HepG2 (cell line): ENCODE data around the gene SLC16A13. TPM values are rescaled to one million over a fixed set of nuclear protein-coding genes. Genes with fewer than 3 reads are reported as not detected.

Experiments used
- ATAC-seq: fragments of 200-7000 bp; cut with Tn5 transposase; 3 replicates; pipeline ENCODE4 v1.9.1; 2020; ENCODE audit warnings: mild to moderate bottlenecking, moderate library complexity
- BruUV-seq: library from RNA; stranded (reverse); fragments of 400-500 nt; replicated peaks from 2 replicates; lab custom pipeline; 2021; lab: Mats Ljungman, UMichigan
- CTCF ChIA-PET: fragments of 300-600 bp; formaldehyde crosslinking; extraction: SDS; loops from one replicate; lab custom pipeline; 2021; ENCODE audit warnings: low total read pairs, inconsistent platforms, low intra/inter-chr PET ratio; lab: Yijun Ruan, JAX
- POLR2A ChIA-PET: fragments of 350-600 bp; sonication (Branson Sonifier 250); formaldehyde crosslinking; loops from one replicate; lab custom pipeline; 2020; ENCODE audit warnings: antibody characterized with exemption, inconsistent platforms; lab: Yijun Ruan, JAX
- DNase-seq: peaks from one replicate; pipeline ENCODE4 v3.0.0-alpha.2; 2015; ENCODE audit warnings: low spot score
- FAIRE-seq: peaks from 3 replicates; lab custom pipeline; 2011; peaks lifted over from hg19 to GRCh38; lab: Jason Lieb, UNC
- H2AFZ ChIP-seq: one replicate; pipeline ENCODE4 v1.6.1; 2011; ENCODE audit warnings: low read length, inconsistent platforms
- H3K27ac ChIP-seq: fragments of 300-600 bp; 3 replicates; pipeline ENCODE4 v1.8.0; 2011; ENCODE audit warnings: mixed run types, mild to moderate bottlenecking, mixed read lengths, low read length, inconsistent platforms; ENCODE audit not compliant: insufficient read depth; ENCODE audit errors: extremely low read length
- H3K27me3 ChIP-seq, 2 experiments: fragments of 200-600 bp in 1 of 2; 2 replicates in 1 of 2; 3 replicates in 1 of 2; pipeline versions ENCODE4 v1.6.0 to v1.8.0; 2011; ENCODE audit warnings: low read length in 2 of 2, mild to moderate bottlenecking in 2 of 2, moderate library complexity in 2 of 2, inconsistent platforms in 1 of 2; ENCODE audit not compliant: insufficient read depth in 2 of 2, control insufficient read depth in 1 of 2
- H3K36me3 ChIP-seq, 2 experiments: fragments of 200-600 bp in 1 of 2; replicated peaks in 1 of 2; 2 replicates in 1 of 2; 3 replicates in 1 of 2; pipeline versions ENCODE4 v1.5.1 to v1.8.0; 2011; ENCODE audit warnings: low read length in 2 of 2, inconsistent platforms in 1 of 2; ENCODE audit not compliant: insufficient read depth in 2 of 2, control insufficient read depth in 1 of 2
- H3K4me1 ChIP-seq: 2 replicates; pipeline ENCODE4 v1.5.1; 2012; ENCODE audit warnings: low read length, inconsistent platforms; ENCODE audit not compliant: insufficient read depth
- H3K4me2 ChIP-seq: 2 replicates; pipeline ENCODE4 v1.6.0; 2011; ENCODE audit warnings: low read depth, low read length, inconsistent platforms
- H3K4me3 ChIP-seq, 3 experiments: fragments of 200-600 bp in 1 of 3; sonication (generic), shearing (Covaris generic) in 1 of 3; replicated peaks in 1 of 3; 2 replicates each; pipeline ENCODE4 v1.5.1; 2011 to 2016; ENCODE audit warnings: low read length in 3 of 3, inconsistent platforms in 2 of 3, low read depth in 2 of 3, mild to moderate bottlenecking in 2 of 3, control low read depth in 1 of 3, mixed read lengths in 1 of 3; ENCODE audit not compliant: insufficient read depth in 1 of 3
- H3K79me2 ChIP-seq: one replicate; pipeline ENCODE4 v1.6.1; 2011; ENCODE audit warnings: low read length, inconsistent platforms; ENCODE audit not compliant: insufficient read depth
- H3K9ac ChIP-seq: 2 replicates; pipeline ENCODE4 v1.6.0; 2011; ENCODE audit warnings: mild to moderate bottlenecking, low read depth, low read length, inconsistent platforms; ENCODE audit not compliant: insufficient read depth
- H3K9me3 ChIP-seq: 2 replicates; pipeline ENCODE4 v1.5.1; 2012; ENCODE audit warnings: mild to moderate bottlenecking, low read length
- H4K20me1 ChIP-seq: 2 replicates; pipeline ENCODE4 v1.6.0; 2011; ENCODE audit warnings: inconsistent platforms, mild to moderate bottlenecking, low read length, moderate library complexity; ENCODE audit not compliant: insufficient read depth
- KAT8 ChIP-seq: IDR thresholded peaks from 2 replicates; pipeline ENCODE4 v1.6.1; 2016; ENCODE audit warnings: missing genetic modification reagents, missing compliant biosample characterization
- KLF16 ChIP-seq, 2 experiments: sonication (generic) in 1 of 2; formaldehyde crosslinking in 1 of 2; IDR thresholded peaks; 2 replicates each; pipeline versions ENCODE4 v1.6.1 to v1.8.0; 2016 to 2023; ENCODE audit warnings: missing genetic modification reagents in 2 of 2, missing compliant biosample characterization in 1 of 2
- MIXL1 ChIP-seq: IDR thresholded peaks from 2 replicates; pipeline ENCODE4 v1.6.1; 2016
- MZF1 ChIP-seq: sonication (generic); formaldehyde crosslinking; IDR thresholded peaks from 2 replicates; pipeline ENCODE4 v1.8.1; 2023; ENCODE audit warnings: mild to moderate bottlenecking, missing genetic modification reagents, borderline replicate concordance
- RAD21 ChIP-seq: fragments of 450-650 bp; formaldehyde crosslinking; IDR thresholded peaks from 2 replicates; pipeline ENCODE4 v1.5.0; 2020; ENCODE audit warnings: mild to moderate bottlenecking
- SMC3 ChIP-seq: IDR thresholded peaks from 2 replicates; pipeline ENCODE4 v1.6.1; 2011; ENCODE audit warnings: low read length, improper control_type of control experiment
- SP2 ChIP-seq: sonication (generic); formaldehyde crosslinking; IDR thresholded peaks from 2 replicates; pipeline ENCODE4 v1.5.1; 2020; ENCODE audit warnings: mild to moderate bottlenecking, missing genetic modification reagents
- WGBS: methylation state at CpG from one replicate; pipeline ENCODE4 v1.1.6; 2017; ENCODE audit warnings: low lambda C conversion rate; 5-methylcytosine and 5-hydroxymethylcytosine counted together
- in situ Hi-C: cut with HindIII; loops from 2 replicates; pipeline ENCODE4 v1.10.0; 2017; ENCODE audit warnings: low pct_unique_long_range_greater_than_20kb; ENCODE audit not compliant: extremely low pct_ligation_motif_present
- intact Hi-C: fragments of 100-400 bp; cut with micrococcal nuclease; formaldehyde crosslinking; loops from one replicate; pipeline ENCODE4 v1.10.0; 2022; ENCODE audit not compliant: unreplicated experiment
- polyA plus RNA-seq, 8 experiments: library from polyadenylated mRNA; depleted of rRNA in 3 of 8; stranded (reverse) in 7 of 8; unstranded in 1 of 8; fragments of >200 nt; fragmentation: Illumina TruSeq in 4 of 8; extraction: Trizol in 4 of 8; gene quantifications; 2 replicates each; pipeline versions ENCODE4 v1.2.1 to v1.2.3, GENCODE V29; 2011 to 2016; ENCODE audit warnings: low read depth in 4 of 8, missing spikeins in 1 of 8, mixed read lengths in 1 of 8; ENCODE audit not compliant: insufficient read depth in 1 of 8
- total RNA-seq, 5 experiments: library from RNA; depleted of rRNA; stranded (reverse); fragments of >200 nt; fragmentation: Illumina TruSeq; extraction: Trizol; gene quantifications; 2 replicates each; pipeline ENCODE4 v1.2.3, GENCODE V29; 2016; ENCODE audit warnings: low read depth in 1 of 5
- TF ChIP-seq, protein P1 (sequence below): sonication (generic); formaldehyde crosslinking; IDR thresholded peaks from 2 replicates; pipeline ENCODE4 v1.5.0; 2020; ENCODE audit warnings: missing genetic modification reagents
- TF ChIP-seq, protein P2 (sequence below): sonication (generic); formaldehyde crosslinking; IDR thresholded peaks from 2 replicates; pipeline ENCODE4 v1.5.0; 2020; ENCODE audit warnings: mild to moderate bottlenecking, missing genetic modification reagents, moderate library complexity
- TF ChIP-seq, protein P3 (sequence below): IDR thresholded peaks from 2 replicates; pipeline ENCODE4 v1.6.1; 2012; ENCODE audit warnings: low read depth, low read length, improper control_type of control experiment
- TF ChIP-seq, protein P4 (sequence below): sonication (generic); formaldehyde crosslinking; IDR thresholded peaks from 2 replicates; pipeline ENCODE4 v1.8.0; 2022; ENCODE audit warnings: mild to moderate bottlenecking, missing genetic modification reagents, borderline replicate concordance
- TF ChIP-seq, protein P5 (sequence below), 2 experiments: sonication (generic) in 1 of 2; formaldehyde crosslinking in 1 of 2; IDR thresholded peaks; 2 replicates each; pipeline versions ENCODE4 v1.4.0 to v1.6.1; 2018 to 2020; ENCODE audit warnings: missing genetic modification reagents in 2 of 2, borderline replicate concordance in 1 of 2, low read depth in 1 of 2, mild to moderate bottlenecking in 1 of 2, missing biosample characterization in 1 of 2

SLC16A13 gene
- total and polyA plus RNA-seq, 2 of the 13 experiments (the other 11 are each of a cell fraction or from before 2014, with no cell fraction given) = 2.2 to 3.0 TPM

DNA sequence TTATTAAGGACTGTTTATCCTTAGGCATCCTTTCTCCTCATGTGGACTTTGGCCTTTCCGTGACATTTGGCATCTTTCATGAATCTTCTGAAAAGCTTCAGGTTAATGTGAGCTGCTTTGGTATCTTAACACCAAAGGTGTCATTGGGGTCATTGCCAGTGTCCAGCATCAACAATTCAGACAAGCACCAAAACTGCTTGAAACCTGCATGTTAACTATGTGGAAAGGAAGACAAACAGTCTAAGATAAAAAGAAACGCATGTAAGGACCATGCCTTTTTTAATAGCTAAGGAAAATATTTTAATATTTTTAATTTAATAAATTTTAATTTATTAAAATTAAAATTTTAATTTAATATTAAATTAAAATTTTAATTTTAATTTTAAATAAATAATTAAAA lies 32.1 kb upstream of the SLC16A13 start (continued):
- TF ChIP-seq, protein P1, sequence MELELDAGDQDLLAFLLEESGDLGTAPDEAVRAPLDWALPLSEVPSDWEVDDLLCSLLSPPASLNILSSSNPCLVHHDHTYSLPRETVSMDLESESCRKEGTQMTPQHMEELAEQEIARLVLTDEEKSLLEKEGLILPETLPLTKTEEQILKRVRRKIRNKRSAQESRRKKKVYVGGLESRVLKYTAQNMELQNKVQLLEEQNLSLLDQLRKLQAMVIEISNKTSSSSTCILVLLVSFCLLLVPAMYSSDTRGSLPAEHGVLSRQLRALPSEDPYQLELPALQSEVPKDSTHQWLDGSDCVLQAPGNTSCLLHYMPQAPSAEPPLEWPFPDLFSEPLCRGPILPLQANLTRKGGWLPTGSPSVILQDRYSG (CRISPR knock-in tag) = no peak

DNA sequence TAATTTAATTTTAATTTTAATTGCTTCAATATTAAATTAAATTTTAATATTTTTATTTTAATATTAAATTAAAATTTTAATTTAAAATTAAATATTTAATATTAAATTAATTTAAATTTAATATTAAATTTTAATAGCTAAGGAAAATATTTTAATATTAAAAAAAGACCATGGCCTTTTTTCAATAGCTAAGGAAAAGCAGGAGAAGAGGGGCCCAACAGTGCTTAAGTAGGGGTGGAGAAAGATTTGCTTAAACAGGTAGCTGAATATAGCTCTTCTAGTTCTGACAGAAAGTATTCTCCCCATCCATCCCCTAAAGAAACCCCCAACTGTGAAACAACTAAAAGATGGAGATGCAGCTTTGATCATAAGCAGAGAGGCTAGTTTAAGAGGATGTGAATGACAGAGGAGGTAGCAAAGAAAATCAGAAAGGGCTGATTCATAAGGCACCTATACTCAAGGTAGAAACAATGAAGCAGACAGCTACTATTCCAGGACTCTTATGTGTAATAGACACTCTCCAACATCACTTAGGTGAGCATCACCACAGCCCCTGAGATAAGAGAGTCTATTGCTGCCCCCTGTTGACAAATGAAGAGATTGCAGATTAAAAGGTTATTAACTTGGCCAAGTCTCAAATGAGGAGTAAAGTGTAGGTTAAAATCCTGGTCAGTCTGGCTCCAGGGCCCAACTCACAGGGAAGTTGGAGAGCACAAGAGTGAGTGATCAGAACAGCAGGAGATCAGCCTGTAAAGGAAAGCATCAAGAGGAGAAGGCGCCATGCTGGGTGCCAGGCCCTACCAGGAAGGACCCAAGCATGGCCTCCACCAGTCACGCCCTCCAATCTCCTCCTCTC lies 31.2 kb upstream of the SLC16A13 start:
- CTCF ChIA-PET = interaction anchor here (1.0 to 1.9 kb wide), 6 partner anchors 17 to 532 kb away, joined by 5 to 14 read pairs (median 8); partner anchors contain the start of gene BCL6B
- BruUV-seq = no TSS peak
- peaks cover 3% of the 10 kb centered on the region for H3K4me1 ChIP-seq
- H3K4me3 ChIP-seq = no peak overlapping the region
- H4K20me1 ChIP-seq = peaks cover 4% of the 10 kb centered on the region; the same call in 1 of the 2 replicates
- H3K27ac ChIP-seq = no peak overlapping the region
- POLR2A ChIA-PET = interaction anchor here (1.1 to 1.2 kb wide), 2 partner anchors 15 to 292 kb away, joined by 3 read pairs; partner anchors contain the start of gene SLC13A5
- ATAC-seq (peak; percentile 86), FAIRE-seq (peak; percentile 66), DNase-seq (peak; percentile 76)
- no peak overlapping the region for H3K9ac ChIP-seq
- H2AFZ ChIP-seq = no peak overlapping the region
- H3K27me3 ChIP-seq = no peaks in the 10 kb centered on the region
- intact Hi-C loops (loop anchor here (1.0 to 5.0 kb wide), 2 partner anchors 18 to 342 kb away; no protein-coding TSS in a partner anchor), in situ Hi-C loops (loop anchor here (5.0 to 10.0 kb wide), 2 partner anchors 92 to 150 kb away; no protein-coding TSS in a partner anchor)
- H3K4me2 ChIP-seq = no peak overlapping the region
- H3K36me3 ChIP-seq = peaks cover 15 to 44% of the 10 kb centered on the region in 2 experiments; a peak in 4 of 5 replicates
- H3K79me2 ChIP-seq = peaks cover 4% of the 10 kb centered on the region
- WGBS = 100% methylated on average over 2 of the region's 2 CpGs
- no peaks in the 10 kb centered on the region for H3K9me3 ChIP-seq
- TF ChIP-seq MIXL1 (CRISPR knock-in tag) (peak; percentile 63; the same call in 1 of the 2 replicates), KLF16 (CRISPR knock-in tag; IDR thresholded peaks at IDR 0.05) (no peak), SP2 (CRISPR knock-in tag) (no peak), KAT8 (CRISPR knock-in tag) (0 out of 2 replicates have a peak, but pooled peaks have one; percentile 19), SMC3 (peak; percentile 62), MZF1 (CRISPR knock-in tag) (no peak), RAD21 (CRISPR knock-in tag) (peak; percentile 59; the same call in 1 of the 2 replicates)
- TF ChIP-seq, protein P2, sequence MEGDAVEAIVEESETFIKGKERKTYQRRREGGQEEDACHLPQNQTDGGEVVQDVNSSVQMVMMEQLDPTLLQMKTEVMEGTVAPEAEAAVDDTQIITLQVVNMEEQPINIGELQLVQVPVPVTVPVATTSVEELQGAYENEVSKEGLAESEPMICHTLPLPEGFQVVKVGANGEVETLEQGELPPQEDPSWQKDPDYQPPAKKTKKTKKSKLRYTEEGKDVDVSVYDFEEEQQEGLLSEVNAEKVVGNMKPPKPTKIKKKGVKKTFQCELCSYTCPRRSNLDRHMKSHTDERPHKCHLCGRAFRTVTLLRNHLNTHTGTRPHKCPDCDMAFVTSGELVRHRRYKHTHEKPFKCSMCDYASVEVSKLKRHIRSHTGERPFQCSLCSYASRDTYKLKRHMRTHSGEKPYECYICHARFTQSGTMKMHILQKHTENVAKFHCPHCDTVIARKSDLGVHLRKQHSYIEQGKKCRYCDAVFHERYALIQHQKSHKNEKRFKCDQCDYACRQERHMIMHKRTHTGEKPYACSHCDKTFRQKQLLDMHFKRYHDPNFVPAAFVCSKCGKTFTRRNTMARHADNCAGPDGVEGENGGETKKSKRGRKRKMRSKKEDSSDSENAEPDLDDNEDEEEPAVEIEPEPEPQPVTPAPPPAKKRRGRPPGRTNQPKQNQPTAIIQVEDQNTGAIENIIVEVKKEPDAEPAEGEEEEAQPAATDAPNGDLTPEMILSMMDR (CRISPR knock-in tag) = peak; percentile 84
- TF ChIP-seq, protein P3, sequence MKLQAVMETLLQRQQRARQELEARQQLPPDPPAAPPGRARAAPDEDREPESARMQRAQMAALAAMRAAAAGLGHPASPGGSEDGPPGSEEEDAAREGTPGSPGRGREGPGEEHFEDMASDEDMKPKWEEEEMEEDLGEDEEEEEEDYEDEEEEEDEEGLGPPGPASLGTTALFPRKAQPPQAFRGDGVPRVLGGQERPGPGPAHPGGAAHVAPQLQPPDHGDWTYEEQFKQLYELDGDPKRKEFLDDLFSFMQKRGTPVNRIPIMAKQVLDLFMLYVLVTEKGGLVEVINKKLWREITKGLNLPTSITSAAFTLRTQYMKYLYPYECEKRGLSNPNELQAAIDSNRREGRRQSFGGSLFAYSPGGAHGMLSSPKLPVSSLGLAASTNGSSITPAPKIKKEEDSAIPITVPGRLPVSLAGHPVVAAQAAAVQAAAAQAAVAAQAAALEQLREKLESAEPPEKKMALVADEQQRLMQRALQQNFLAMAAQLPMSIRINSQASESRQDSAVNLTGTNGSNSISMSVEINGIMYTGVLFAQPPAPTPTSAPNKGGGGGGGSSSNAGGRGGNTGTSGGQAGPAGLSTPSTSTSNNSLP = peak; percentile 98
- TF ChIP-seq, protein P4, sequence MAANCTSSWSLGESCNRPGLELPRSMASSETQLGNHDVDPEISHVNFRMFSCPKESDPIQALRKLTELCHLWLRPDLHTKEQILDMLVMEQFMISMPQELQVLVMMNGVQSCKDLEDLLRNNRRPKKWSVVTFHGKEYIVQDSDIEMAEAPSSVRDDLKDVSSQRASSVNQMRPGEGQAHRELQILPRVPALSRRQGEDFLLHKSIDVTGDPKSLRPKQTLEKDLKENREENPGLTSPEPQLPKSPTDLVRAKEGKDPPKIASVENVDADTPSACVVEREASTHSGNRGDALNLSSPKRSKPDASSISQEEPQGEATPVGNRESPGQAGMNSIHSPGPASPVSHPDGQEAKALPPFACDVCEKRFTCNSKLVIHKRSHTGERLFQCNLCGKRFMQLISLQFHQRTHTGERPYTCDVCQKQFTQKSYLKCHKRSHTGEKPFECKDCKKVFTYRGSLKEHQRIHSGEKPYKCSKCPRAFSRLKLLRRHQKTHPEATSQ (CRISPR knock-in tag) = no peak
- TF ChIP-seq, protein P5, sequence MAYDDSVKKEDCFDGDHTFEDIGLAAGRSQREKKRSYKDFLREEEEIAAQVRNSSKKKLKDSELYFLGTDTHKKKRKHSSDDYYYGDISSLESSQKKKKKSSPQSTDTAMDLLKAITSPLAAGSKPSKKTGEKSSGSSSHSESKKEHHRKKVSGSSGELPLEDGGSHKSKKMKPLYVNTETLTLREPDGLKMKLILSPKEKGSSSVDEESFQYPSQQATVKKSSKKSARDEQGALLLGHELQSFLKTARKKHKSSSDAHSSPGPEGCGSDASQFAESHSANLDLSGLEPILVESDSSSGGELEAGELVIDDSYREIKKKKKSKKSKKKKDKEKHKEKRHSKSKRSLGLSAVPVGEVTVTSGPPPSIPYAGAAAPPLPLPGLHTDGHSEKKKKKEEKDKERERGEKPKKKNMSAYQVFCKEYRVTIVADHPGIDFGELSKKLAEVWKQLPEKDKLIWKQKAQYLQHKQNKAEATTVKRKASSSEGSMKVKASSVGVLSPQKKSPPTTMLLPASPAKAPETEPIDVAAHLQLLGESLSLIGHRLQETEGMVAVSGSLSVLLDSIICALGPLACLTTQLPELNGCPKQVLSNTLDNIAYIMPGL (CRISPR knock-in tag; IDR thresholded peaks at IDR 0.05; ENCODE audit: borderline replicate concordance in 1 of 2, low read depth in 1 of 2) = 0 out of 4 replicates have a peak, but pooled peaks of 1 of the 2 experiments have one; percentile 28
